Measurements from ENCODE around the gene CHID1. TPM values are rescaled to one million over a fixed set of nuclear protein-coding genes. Genes with fewer than 3 reads are reported as not detected.

Gene CHID1
- total RNA-seq, 2 donors from 2014 or later: 61.2 to 195 TPM

DNA sequence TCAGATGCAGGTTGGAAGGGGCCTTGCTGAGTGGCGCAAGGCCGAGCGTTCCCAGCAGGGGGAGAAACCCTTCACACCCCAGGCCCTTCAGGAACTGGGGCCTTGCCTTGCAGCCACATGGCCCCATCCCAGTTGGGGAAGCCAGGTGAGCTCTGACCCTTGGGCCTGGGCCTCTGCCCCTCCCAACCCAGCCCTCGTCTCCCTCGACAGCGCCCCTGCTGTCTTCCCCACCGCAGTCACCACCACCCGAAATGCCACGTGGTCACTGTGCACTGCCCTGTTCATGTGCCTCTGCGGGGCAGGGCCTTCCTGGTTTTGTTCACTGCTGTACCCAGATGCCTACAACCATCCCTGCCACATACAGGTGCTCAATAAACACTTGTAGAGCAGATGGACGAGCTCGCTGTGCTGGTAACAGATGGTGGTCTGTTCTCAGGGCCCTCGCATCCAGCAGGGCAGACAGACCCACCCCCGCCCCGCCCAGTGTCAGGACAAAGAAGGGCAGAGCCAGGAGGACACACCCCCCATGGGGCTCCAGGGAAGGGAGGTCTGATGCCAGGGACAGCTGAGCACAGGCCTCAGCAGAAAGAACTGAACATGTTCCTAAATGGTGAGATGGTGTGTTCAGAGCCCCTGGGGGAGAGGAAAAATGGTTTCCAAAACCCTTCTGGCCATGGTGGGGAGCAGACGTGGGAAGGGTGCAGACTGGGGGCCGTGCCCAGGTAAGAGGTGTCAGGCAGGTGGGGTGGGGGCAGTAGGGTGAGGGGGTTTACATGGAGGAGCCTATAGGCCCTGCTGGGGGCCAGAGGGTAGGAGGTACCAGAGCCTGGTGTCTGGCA, 72.0 kb downstream of the CHID1 start:
- no peaks in the 10 kb centered on the region for H3K27me3 ChIP-seq (replicated peaks; ENCODE audit: insufficient read depth)
- H3K36me3 ChIP-seq: peaks cover 36% of the 10 kb centered on the region
- no peak overlapping the region for H3K27ac ChIP-seq
- TF ChIP-seq, protein P1, sequence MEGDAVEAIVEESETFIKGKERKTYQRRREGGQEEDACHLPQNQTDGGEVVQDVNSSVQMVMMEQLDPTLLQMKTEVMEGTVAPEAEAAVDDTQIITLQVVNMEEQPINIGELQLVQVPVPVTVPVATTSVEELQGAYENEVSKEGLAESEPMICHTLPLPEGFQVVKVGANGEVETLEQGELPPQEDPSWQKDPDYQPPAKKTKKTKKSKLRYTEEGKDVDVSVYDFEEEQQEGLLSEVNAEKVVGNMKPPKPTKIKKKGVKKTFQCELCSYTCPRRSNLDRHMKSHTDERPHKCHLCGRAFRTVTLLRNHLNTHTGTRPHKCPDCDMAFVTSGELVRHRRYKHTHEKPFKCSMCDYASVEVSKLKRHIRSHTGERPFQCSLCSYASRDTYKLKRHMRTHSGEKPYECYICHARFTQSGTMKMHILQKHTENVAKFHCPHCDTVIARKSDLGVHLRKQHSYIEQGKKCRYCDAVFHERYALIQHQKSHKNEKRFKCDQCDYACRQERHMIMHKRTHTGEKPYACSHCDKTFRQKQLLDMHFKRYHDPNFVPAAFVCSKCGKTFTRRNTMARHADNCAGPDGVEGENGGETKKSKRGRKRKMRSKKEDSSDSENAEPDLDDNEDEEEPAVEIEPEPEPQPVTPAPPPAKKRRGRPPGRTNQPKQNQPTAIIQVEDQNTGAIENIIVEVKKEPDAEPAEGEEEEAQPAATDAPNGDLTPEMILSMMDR (IDR thresholded peaks at IDR 0.05): no peak
- no peaks in the 10 kb centered on the region for H3K9me3 ChIP-seq
- ATAC-seq (ENCODE audit: insufficient number of reproducible peaks, low FRiP score, low read depth): no peak
- H3K4me1 ChIP-seq (ENCODE audit: control insufficient read depth in 1 of 2, low read depth in 2 of 2): peaks cover 28 to 52% of the 10 kb centered on the region in 2 donors
- no peak overlapping the region for H3K4me3 ChIP-seq
- no peak for DNase-seq (ENCODE audit: low spot score)

DNA sequence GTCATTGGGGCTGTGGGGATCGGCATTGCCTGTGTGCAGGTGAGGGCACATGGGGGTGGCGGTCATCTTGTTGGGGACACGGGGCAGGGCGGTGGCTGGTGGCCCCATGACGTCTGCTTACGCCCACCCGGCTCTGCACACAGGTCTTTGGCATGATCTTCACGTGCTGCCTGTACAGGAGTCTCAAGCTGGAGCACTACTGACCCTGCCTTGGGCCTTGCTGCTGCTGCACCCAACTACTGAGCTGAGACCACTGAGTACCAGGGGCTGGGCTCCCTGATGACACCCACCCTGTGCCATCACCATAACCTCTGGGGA, 72.7 kb downstream of the CHID1 start:
- no peak for DNase-seq (ENCODE audit: low spot score)
- TF ChIP-seq, protein P1 (IDR thresholded peaks at IDR 0.05): no peak
- Histone ChIP-seq H3K9me3 (no peaks in the 10 kb centered on the region), H3K4me3 (no peak overlapping the region), H3K27me3 (replicated peaks; ENCODE audit: insufficient read depth) (no peaks in the 10 kb centered on the region), H3K4me1 (ENCODE audit: control insufficient read depth in 1 of 2, low read depth in 2 of 2) (peaks cover 23 to 50% of the 10 kb centered on the region in 2 donors), H3K36me3 (peaks cover 36% of the 10 kb centered on the region), H3K27ac (no peak overlapping the region)
- no peak for ATAC-seq (ENCODE audit: insufficient number of reproducible peaks, low FRiP score, low read depth)

DNA sequence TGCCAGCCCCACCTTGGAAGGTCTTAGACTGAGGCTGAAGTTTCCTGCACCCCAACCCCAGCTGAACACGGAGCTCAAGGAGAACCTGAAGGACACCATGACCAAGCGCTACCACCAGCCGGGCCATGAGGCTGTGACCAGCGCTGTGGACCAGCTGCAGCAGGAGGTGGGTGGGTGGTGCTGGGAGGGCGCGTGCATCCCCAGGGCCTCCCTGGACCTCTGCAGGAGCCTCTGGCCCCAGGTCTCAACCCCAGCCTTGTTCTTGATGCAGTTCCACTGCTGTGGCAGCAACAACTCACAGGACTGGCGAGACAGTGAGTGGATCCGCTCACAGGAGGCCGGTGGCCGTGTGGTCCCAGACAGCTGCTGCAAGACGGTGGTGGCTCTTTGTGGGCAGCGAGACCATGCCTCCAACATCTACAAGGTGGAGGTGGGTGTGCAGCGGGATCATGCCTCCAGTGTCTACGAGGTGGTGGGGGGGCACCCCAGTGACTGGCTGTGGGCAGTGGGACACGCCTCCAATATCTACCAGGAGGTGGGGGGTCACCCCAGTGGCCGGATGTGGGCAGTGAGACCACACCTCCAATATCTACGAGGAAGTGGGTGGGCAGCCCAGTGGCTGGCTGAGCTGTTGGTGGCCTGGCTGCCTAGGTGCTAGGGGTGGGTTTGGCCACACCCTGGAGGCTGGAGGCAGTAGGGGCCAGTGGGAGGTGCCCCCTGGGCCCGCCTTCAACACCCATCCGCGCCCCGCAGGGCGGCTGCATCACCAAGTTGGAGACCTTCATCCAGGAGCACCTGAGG, 73.2 kb downstream of the CHID1 start:
- ATAC-seq (ENCODE audit: insufficient number of reproducible peaks, low FRiP score, low read depth) (no peak), DNase-seq (ENCODE audit: low spot score) (no peak)
- TF ChIP-seq, protein P1 (IDR thresholded peaks at IDR 0.05): no peak
- H3K36me3 ChIP-seq: peaks cover 36% of the 10 kb centered on the region
- peaks cover 25 to 52% of the 10 kb centered on the region in 2 donors for H3K4me1 ChIP-seq (ENCODE audit: control insufficient read depth in 1 of 2, low read depth in 2 of 2)
- H3K4me3 ChIP-seq: no peak overlapping the region
- no peaks in the 10 kb centered on the region for H3K27me3 ChIP-seq (replicated peaks; ENCODE audit: insufficient read depth)
- H3K9me3 ChIP-seq: no peaks in the 10 kb centered on the region
- H3K27ac ChIP-seq: peak overlapping the region in 1 of 2 donors; percentile 99

DNA sequence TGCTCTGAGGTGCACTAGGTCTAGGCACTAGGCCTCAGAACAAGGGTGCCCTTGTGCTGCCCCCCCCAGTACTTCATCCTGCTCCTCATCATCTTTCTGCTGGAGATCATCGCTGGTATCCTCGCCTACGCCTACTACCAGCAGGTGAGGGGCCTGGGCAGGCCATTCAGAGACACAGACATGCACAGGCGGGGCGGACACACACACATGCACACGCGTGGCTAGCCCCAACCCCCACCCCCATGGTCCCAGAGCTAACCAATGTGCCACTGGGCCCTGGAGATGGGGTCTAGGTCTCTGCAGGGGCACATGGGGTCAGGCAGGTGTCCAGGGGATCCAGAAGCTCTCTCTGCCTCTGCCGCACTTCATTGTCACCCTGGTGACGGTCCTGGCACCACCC, 73.9 kb downstream of the CHID1 start:
- TF ChIP-seq, protein P1 (IDR thresholded peaks at IDR 0.05): no peak
- Histone ChIP-seq H3K4me1 (ENCODE audit: control insufficient read depth in 1 of 2, low read depth in 2 of 2) (peaks cover 30 to 59% of the 10 kb centered on the region in 2 donors), H3K4me3 (no peak overlapping the region), H3K27ac (peak overlapping the region in 1 of 2 donors; percentile 99), H3K9me3 (no peaks in the 10 kb centered on the region), H3K27me3 (replicated peaks; ENCODE audit: insufficient read depth) (no peaks in the 10 kb centered on the region), H3K36me3 (peaks cover 36% of the 10 kb centered on the region)
- no peak for DNase-seq (ENCODE audit: low spot score)
- no peak for ATAC-seq (ENCODE audit: insufficient number of reproducible peaks, low FRiP score, low read depth)

DNA sequence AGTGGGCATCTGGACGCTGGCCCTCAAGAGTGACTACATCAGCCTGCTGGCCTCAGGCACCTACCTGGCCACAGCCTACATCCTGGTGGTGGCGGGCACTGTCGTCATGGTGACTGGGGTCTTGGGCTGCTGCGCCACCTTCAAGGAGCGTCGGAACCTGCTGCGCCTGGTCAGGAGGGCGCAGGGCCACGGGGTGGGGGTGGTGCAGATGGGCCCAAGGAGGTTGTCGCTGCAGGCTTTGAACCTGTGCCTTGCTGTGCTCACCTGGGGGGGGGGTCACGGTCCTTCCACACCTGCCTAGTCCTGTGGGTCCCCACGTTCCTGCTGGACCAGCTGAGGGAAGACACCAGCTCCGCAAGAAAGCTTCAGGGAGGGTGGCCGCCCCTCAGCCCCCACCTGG, 74.3 kb downstream of the CHID1 start:
- Histone ChIP-seq H3K27ac (peak overlapping the region in 1 of 2 donors; percentile 99), H3K27me3 (replicated peaks; ENCODE audit: insufficient read depth) (no peaks in the 10 kb centered on the region), H3K4me1 (ENCODE audit: control insufficient read depth in 1 of 2, low read depth in 2 of 2) (peaks cover 28 to 58% of the 10 kb centered on the region in 2 donors), H3K36me3 (peaks cover 36% of the 10 kb centered on the region), H3K4me3 (no peak overlapping the region), H3K9me3 (no peaks in the 10 kb centered on the region)
- DNase-seq (ENCODE audit: low spot score) (no peak), ATAC-seq (ENCODE audit: insufficient number of reproducible peaks, low FRiP score, low read depth) (no peak)
- TF ChIP-seq, protein P1 (IDR thresholded peaks at IDR 0.05): no peak

All from thoracic aorta (tissue), 2 donors.